ENCODE data around the gene DCTD. TPM values are rescaled to one million over a fixed set of nuclear protein-coding genes. Genes with fewer than 3 reads are reported as not detected.

DCTD gene
- total RNA-seq, 4 donors from 2014 or later = 43.3 to 79.0 (median 53.1) TPM

GRCh38 chr4:182914357-182914756 lies 2.8 kb downstream of the DCTD start:
- TF ChIP-seq, protein P1, sequence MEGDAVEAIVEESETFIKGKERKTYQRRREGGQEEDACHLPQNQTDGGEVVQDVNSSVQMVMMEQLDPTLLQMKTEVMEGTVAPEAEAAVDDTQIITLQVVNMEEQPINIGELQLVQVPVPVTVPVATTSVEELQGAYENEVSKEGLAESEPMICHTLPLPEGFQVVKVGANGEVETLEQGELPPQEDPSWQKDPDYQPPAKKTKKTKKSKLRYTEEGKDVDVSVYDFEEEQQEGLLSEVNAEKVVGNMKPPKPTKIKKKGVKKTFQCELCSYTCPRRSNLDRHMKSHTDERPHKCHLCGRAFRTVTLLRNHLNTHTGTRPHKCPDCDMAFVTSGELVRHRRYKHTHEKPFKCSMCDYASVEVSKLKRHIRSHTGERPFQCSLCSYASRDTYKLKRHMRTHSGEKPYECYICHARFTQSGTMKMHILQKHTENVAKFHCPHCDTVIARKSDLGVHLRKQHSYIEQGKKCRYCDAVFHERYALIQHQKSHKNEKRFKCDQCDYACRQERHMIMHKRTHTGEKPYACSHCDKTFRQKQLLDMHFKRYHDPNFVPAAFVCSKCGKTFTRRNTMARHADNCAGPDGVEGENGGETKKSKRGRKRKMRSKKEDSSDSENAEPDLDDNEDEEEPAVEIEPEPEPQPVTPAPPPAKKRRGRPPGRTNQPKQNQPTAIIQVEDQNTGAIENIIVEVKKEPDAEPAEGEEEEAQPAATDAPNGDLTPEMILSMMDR (IDR thresholded peaks at IDR 0.05) = no peak
- no peak for ATAC-seq (ENCODE audit: low FRiP score)
- no peak for DNase-seq (ENCODE audit: low spot score)

DNA sequence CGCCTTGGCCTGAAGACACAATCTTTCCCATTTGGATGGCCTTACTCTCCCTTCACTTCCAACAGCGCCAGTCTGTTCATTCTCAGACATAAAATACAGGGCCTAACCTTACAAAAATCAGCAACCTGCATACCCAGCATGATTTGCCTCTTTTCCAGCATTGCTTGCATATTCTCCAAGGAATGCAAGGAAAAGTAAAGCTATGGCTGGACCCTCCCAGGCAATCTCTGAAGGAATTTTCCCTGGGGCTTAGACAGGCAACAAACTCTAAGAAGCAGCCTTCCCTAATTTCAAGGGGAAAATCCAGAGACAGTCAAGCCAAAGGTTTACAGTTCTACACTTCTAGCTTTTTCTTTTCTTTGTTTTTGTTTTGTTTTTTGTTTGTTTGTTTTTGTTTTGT lies 3.6 kb downstream of the DCTD start:
- ATAC-seq (ENCODE audit: low FRiP score) (no peak), DNase-seq (ENCODE audit: low spot score) (no peak)
- TF ChIP-seq, protein P1 (IDR thresholded peaks at IDR 0.05) = no peak

DNA sequence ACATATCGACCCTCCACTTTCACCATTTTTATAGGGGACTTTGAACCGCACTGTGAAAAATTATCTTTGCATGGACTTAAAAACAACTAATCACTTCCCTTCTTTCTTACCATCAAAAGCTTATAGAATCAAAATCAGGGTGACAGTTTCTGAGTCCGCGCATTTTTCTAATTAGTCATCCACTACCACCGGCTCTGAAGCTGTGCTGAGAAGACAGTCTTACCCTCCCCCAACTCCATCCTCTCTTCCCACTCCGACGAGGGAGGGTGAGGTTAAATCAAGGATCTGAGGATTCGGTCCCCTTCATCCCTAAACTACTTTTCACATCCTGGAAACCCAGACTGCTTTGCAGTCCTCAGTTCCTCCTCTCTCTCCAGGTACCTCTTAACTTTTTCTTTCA lies 4.2 kb downstream of the DCTD start:
- DNase-seq (ENCODE audit: low spot score) = no peak
- ATAC-seq (ENCODE audit: low FRiP score) = no peak
- TF ChIP-seq, protein P1 (IDR thresholded peaks at IDR 0.05) = no peak

DNA sequence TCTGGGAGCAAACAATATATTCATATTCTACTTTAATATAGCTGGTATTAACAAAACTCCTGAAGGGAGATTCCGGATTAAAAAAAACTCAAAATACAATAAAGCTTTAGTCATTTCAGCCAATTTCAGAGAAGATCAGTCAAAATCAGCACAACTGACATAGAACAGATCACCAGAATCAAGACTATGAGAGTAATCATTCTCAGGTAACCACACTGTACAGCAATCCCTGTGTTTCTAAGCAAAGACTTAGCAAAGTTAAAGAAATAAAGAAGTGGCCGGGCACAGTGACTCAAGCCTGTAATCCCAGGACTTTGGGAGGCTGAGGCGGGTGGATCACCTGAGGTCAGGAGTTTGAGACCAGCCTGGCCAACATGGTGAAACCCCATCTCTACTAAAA lies 9.1 kb downstream of the DCTD start:
- TF ChIP-seq, protein P1 (IDR thresholded peaks at IDR 0.05) = no peak
- ATAC-seq (ENCODE audit: low FRiP score) = no peak
- no peak for DNase-seq (ENCODE audit: low spot score)

DNA sequence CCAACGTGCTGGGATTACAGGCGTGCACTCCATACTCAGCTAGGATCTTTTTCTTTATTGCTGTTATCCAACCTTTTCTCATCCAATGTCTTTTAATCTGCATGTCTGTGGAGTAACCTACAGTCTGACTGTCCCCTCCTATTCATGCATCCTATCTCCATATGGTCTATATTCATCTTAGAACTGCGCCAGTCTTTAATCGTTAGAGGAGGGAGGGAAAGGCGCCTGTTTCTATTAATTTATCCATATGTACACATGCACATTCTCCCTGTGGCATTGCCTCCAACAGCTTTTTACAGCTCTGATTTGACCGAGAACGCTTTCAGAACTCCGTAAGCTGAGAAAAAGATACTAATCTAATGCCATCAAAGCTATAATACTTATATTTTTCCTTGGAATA lies 9.8 kb downstream of the DCTD start:
- TF ChIP-seq, protein P1 (IDR thresholded peaks at IDR 0.05) = no peak
- ATAC-seq (ENCODE audit: low FRiP score) = no peak

GRCh38 chr4:182906786-182907185 lies 10.4 kb downstream of the DCTD start:
- TF ChIP-seq, protein P1 (IDR thresholded peaks at IDR 0.05) = no peak
- no peak for ATAC-seq (ENCODE audit: low FRiP score)
- DNase-seq (ENCODE audit: low spot score) = no peak

More for the DNA sequence above, 9.8 kb downstream of the DCTD start:
- no peak for DNase-seq (ENCODE audit: low spot score)

GRCh38 chr4:182905038-182905437 lies 12.1 kb downstream of the DCTD start:
- DNase-seq (ENCODE audit: low spot score) = no peak
- TF ChIP-seq, protein P1 (IDR thresholded peaks at IDR 0.05) = no peak
- ATAC-seq (ENCODE audit: low FRiP score) = no peak

Measured in omental fat pad (tissue), 4 donors.